Fibroblast of upper back skin (primary cell): ENCODE measurements around the gene GOLGA6L9.
A peak's percentile ranks its signal among the peaks of the same experiment; 100 is the strongest.
"Not testable (repeated sequence)": the region's sequence is repeated elsewhere in the genome, so short reads cannot be mapped to it uniquely, and the experiment has no call there.

Source experiments
- DNase-seq: peaks from one replicate; pipeline ENCODE4 v3.0.0-alpha.2; 2013

The GOLGA6L9 gene

GRCh38 chr15:82429693-82430092, at the start of gene GOLGA6L9:
GOLGA6L9 (plus strand) TSS chr15:82429816; CDS start chr15:82430080, 264 bp downstream.
- not testable (repeated sequence) for DNase-seq

GRCh38 chr15:82381330-82381955, 48.2 kb upstream of the GOLGA6L9 start:
- DNase-seq: not testable (repeated sequence)

GRCh38 chr15:82387209-82387608, 42.4 kb upstream of the GOLGA6L9 start:
- DNase-seq: not testable (repeated sequence)

- DNase-seq: not testable (repeated sequence)
Measured at GRCh38 chr15:82390152-82390551, 39.5 kb upstream of the GOLGA6L9 start.

GRCh38 chr15:82392077-82392476, 37.5 kb upstream of the GOLGA6L9 start:
- DNase-seq: not testable (repeated sequence)

- DNase-seq: peak; percentile 71
Measured at GRCh38 chr15:82393671-82394070, 35.9 kb upstream of the GOLGA6L9 start.

- DNase-seq: peak; percentile 34
Measured at GRCh38 chr15:82395788-82396187, 33.8 kb upstream of the GOLGA6L9 start.

GRCh38 chr15:82397817-82398216, 31.8 kb upstream of the GOLGA6L9 start:
- no peak for DNase-seq

GRCh38 chr15:82398785-82399184, 30.8 kb upstream of the GOLGA6L9 start:
- no peak for DNase-seq

- not testable (repeated sequence) for DNase-seq
Measured at GRCh38 chr15:82399366-82400103, 30.1 kb upstream of the GOLGA6L9 start.

GRCh38 chr15:82401918-82402317, 27.7 kb upstream of the GOLGA6L9 start:
- not testable (repeated sequence) for DNase-seq

GRCh38 chr15:82402341-82402740, 27.3 kb upstream of the GOLGA6L9 start:
- DNase-seq: not testable (repeated sequence)

- not testable (repeated sequence) for DNase-seq
Measured at GRCh38 chr15:82406211-82406610, 23.4 kb upstream of the GOLGA6L9 start.

- not testable (repeated sequence) for DNase-seq
Measured at GRCh38 chr15:82410306-82410705, 19.3 kb upstream of the GOLGA6L9 start.

GRCh38 chr15:82411595-82411994, 18.0 kb upstream of the GOLGA6L9 start:
- DNase-seq: not testable (repeated sequence)

GRCh38 chr15:82414525-82415191, 15.0 kb upstream of the GOLGA6L9 start:
- peak; percentile 7 for DNase-seq

GRCh38 chr15:82420516-82420915, 9.1 kb upstream of the GOLGA6L9 start:
- not testable (repeated sequence) for DNase-seq

GRCh38 chr15:82420966-82421365, 8.7 kb upstream of the GOLGA6L9 start:
- DNase-seq: not testable (repeated sequence)

GRCh38 chr15:82427117-82427516, 2.5 kb upstream of the GOLGA6L9 start:
- not testable (repeated sequence) for DNase-seq

- DNase-seq: not testable (repeated sequence)
Measured at GRCh38 chr15:82445420-82445819, 15.8 kb downstream of the GOLGA6L9 start.

- not testable (repeated sequence) for DNase-seq
Measured at GRCh38 chr15:82457336-82457735, 27.7 kb downstream of the GOLGA6L9 start.

GRCh38 chr15:82465629-82466028, 36.0 kb downstream of the GOLGA6L9 start:
- DNase-seq: not testable (repeated sequence)

- DNase-seq: not testable (repeated sequence)
Measured at GRCh38 chr15:82468205-82468604, 38.6 kb downstream of the GOLGA6L9 start.

GRCh38 chr15:82469381-82469780, 39.8 kb downstream of the GOLGA6L9 start:
- DNase-seq: not testable (repeated sequence)
